Hair follicular keratinocyte (primary cell): ENCODE data around the gene REL. TPM values are rescaled to one million over a fixed set of nuclear protein-coding genes. Genes with fewer than 3 reads are reported as not detected.

Experiments
- total RNA-seq: library from RNA; depleted of rRNA; stranded (reverse); fragments of >200 nt; gene quantifications from 2 replicates; pipeline ENCODE4 v1.2.3, GENCODE V29; 2015

REL gene
- total RNA-seq: 5.9 and 8.2 TPM in 2 replicates

DNA sequence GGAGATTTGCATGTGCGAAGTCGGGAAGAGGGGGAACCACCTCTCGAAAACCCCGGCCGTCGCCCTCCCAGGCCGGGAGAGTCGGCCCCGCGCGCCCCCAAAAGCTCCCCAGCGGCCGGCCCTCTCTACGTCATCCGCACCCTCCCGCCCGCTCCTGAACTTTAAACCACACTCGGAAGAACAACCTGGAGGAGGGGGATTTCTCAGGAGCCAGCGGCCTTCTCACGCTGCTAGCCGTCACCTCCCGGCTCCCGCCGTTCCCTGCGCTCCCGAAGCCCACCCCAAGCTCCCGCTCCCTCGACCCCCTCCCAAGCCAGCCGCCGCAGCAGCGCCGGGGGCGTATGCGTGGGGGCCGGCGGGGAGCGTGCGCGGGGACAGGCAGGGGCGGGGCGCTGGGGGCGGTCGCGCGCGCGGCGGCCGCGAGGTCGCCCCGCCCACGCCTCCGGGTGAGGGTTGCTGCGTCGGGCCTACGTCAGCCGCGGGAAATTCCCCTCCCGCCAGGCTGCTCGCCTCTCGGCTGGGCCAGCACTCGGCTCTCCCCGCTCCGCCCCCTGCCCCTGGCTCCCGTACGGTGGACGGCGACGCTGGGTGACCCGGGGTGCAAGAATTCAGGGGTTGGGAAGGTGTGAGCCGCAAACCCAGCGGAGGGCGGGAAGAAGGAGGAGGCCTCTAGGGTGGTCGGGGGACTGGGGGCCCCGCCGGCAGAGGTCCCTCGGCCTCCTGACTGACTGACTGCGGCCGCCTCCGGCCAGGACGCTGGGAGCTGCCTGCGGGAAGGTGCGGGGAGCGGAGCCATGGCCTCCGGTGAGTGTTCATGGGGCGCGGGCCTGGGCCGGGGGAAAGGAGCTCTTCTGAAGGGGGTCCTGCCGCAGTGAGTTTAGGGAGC, at the start of gene REL:
Gene REL, plus strand, starts transcription at position 528 of the 886 bp plus-strand sequence. Its CDS starts 267 bp downstream, at position 795.

Other genes with a start within 250 kb of the REL start
- 10.4 and 12.5 TPM in 2 replicates for gene PAPOLG, start 125.3 kb upstream of the REL start, total RNA-seq
- 38.3 and 44.7 TPM in 2 replicates for gene PEX13, start 136.1 kb downstream of the REL start, total RNA-seq
- 1.8 and 2.3 TPM in 2 replicates for gene PUS10, start 136.7 kb downstream of the REL start, total RNA-seq
- gene SANBR, start 184.3 kb downstream of the REL start, total RNA-seq: 5.2 and 6.6 TPM in 2 replicates